ENCODE results near the gene TRIM34. TPM values are rescaled to one million over a fixed set of nuclear protein-coding genes. Genes with fewer than 3 reads are reported as not detected.
A peak's percentile ranks its signal among the peaks of the same experiment; 100 is the strongest.
"Not testable (repeated sequence)": the region's sequence is repeated elsewhere in the genome, so short reads cannot be mapped to it uniquely, and the experiment has no call there.

Gene TRIM34
- total RNA-seq, 1 donor from 2014 or later = 1.3 TPM

- ATAC-seq; DNase-seq (ENCODE audit: low spot score): not testable (repeated sequence)
Measured at GRCh38 chr11:5683620-5684019, 58.8 kb downstream of the TRIM34 start.

- DNase-seq (ENCODE audit: low spot score) (no peak), ATAC-seq (peak; percentile 23)
Measured at GRCh38 chr11:5684036-5684645, 59.3 kb downstream of the TRIM34 start.

GRCh38 chr11:5684646-5685362 is 60.0 kb downstream of the TRIM34 start, which contains the start of gene TRIM5:
TRIM5 (minus strand) TSS chr11:5685074; CDS start chr11:5680177, 4,897 bp downstream.
- ATAC-seq = peak; percentile 96

GRCh38 chr11:5686426-5686825 is 61.6 kb downstream of the TRIM34 start:
- DNase-seq (ENCODE audit: low spot score) = no peak
- no peak for ATAC-seq

More at GRCh38 chr11:5684646-5685362, 60.0 kb downstream of the TRIM34 start, which contains the start of gene TRIM5:
- DNase-seq (ENCODE audit: low spot score) = peak; percentile 87

GRCh38 chr11:5688482-5688881 is 63.7 kb downstream of the TRIM34 start:
- ATAC-seq = no peak

GRCh38 chr11:5689551-5689983 is 64.8 kb downstream of the TRIM34 start, which contains the start of gene TRIM22:
TRIM22 (plus strand) TSS chr11:5689790; CDS start chr11:5696233, 6,443 bp downstream.
- ATAC-seq (peak; percentile 55), DNase-seq (ENCODE audit: low spot score) (no peak)

More at GRCh38 chr11:5688482-5688881, 63.7 kb downstream of the TRIM34 start:
- DNase-seq (ENCODE audit: low spot score) = no peak

- no peak for DNase-seq (ENCODE audit: low spot score)
- peak; percentile 59 for ATAC-seq
Measured at GRCh38 chr11:5690216-5690615, 65.4 kb downstream of the TRIM34 start.

GRCh38 chr11:5690736-5691135 is 65.9 kb downstream of the TRIM34 start:
- ATAC-seq (peak; percentile 36), DNase-seq (ENCODE audit: low spot score) (no peak)

GRCh38 chr11:5691238-5691963 is 66.6 kb downstream of the TRIM34 start:
- not testable (repeated sequence) for DNase-seq (ENCODE audit: low spot score); ATAC-seq

- DNase-seq (ENCODE audit: low spot score) (no peak), ATAC-seq (no peak)
Measured at GRCh38 chr11:5691964-5692361, 67.2 kb downstream of the TRIM34 start.

Other genes starting within 250 kb of the TRIM34 start
- not detected for gene OR51M1, start 241.2 kb upstream of the TRIM34 start, total RNA-seq
- not detected for gene OR51Q1, start 202.9 kb upstream of the TRIM34 start, total RNA-seq
- gene OR51I1, start 183.5 kb upstream of the TRIM34 start, total RNA-seq = not detected
- gene OR51I2, start 175.7 kb upstream of the TRIM34 start, total RNA-seq = not detected
- gene OR52D1, start 136.3 kb upstream of the TRIM34 start, total RNA-seq = not detected
- not detected for gene UBQLN3, start 115.0 kb upstream of the TRIM34 start, total RNA-seq
- 0.23 TPM for gene UBQLNL, start 108.3 kb upstream of the TRIM34 start, total RNA-seq
- 0.18 TPM for gene OR52H1, start 76.5 kb upstream of the TRIM34 start, total RNA-seq
- not detected for gene OR52B6, start 44.1 kb upstream of the TRIM34 start, total RNA-seq
- 0.25 TPM for gene TRIM6, start 28.4 kb upstream of the TRIM34 start, total RNA-seq
- 19.4 TPM for gene TRIM5, start 60.1 kb downstream of the TRIM34 start, total RNA-seq
- 8.0 TPM for gene TRIM22, start 64.8 kb downstream of the TRIM34 start, total RNA-seq
- not detected for gene OR56B1, start 111.4 kb downstream of the TRIM34 start, total RNA-seq
- not detected for gene OR52N4, start 129.2 kb downstream of the TRIM34 start, total RNA-seq
- 0.10 TPM for gene OR52N5, start 158.4 kb downstream of the TRIM34 start, total RNA-seq
- not detected for gene OR52N1, start 166.3 kb downstream of the TRIM34 start, total RNA-seq
- gene OR52N2, start 183.9 kb downstream of the TRIM34 start, total RNA-seq = not detected
- not detected for gene OR52E6, start 216.9 kb downstream of the TRIM34 start, total RNA-seq
- not detected for gene OR52E8, start 232.7 kb downstream of the TRIM34 start, total RNA-seq

Measured in left lobe of liver (tissue), 2 donors.